HG03039 (cell line): ENCODE data around the gene SLC29A4.
"Not testable (repeated sequence)": the region's sequence is repeated elsewhere in the genome, so short reads cannot be mapped to it uniquely, and the experiment has no call there.

ENCODE experiments used
- ATAC-seq: cut with Tn5 transposase; IDR thresholded peaks from one replicate; pipeline ENCODE4 v1.9.1; 2021; ENCODE audit warnings: mild to moderate bottlenecking, moderate library complexity; ENCODE audit not compliant: unreplicated experiment

Gene SLC29A4

GRCh38 chr7:5320802-5321396 lies 38.2 kb downstream of the SLC29A4 start:
- ATAC-seq, result no peak

GRCh38 chr7:5322621-5323410 lies 40.1 kb downstream of the SLC29A4 start:
- ATAC-seq, result no peak

- not testable (repeated sequence) for ATAC-seq
These were observed 41.3 kb downstream of the SLC29A4 start for GRCh38 chr7:5323800-5324781.

- ATAC-seq, result no peak
These were observed 42.2 kb downstream of the SLC29A4 start for GRCh38 chr7:5324961-5325360.

GRCh38 chr7:5330288-5330687 lies 47.5 kb downstream of the SLC29A4 start:
- no peak for ATAC-seq

GRCh38 chr7:5332579-5332978 lies 49.8 kb downstream of the SLC29A4 start:
- ATAC-seq, result no peak

- ATAC-seq, result no peak
These were observed 50.6 kb downstream of the SLC29A4 start for GRCh38 chr7:5333121-5334045.

GRCh38 chr7:5334671-5335070 lies 51.9 kb downstream of the SLC29A4 start:
- ATAC-seq, result no peak

- no peak for ATAC-seq
These were observed 54.3 kb downstream of the SLC29A4 start for GRCh38 chr7:5337047-5337446.

GRCh38 chr7:5339955-5340354 lies 57.2 kb downstream of the SLC29A4 start:
- ATAC-seq, result no peak

- ATAC-seq, result no peak
These were observed 59.9 kb downstream of the SLC29A4 start for GRCh38 chr7:5342631-5343030.

GRCh38 chr7:5343884-5344283 lies 61.1 kb downstream of the SLC29A4 start:
- ATAC-seq, result no peak

GRCh38 chr7:5344342-5344741 lies 61.6 kb downstream of the SLC29A4 start:
- no peak for ATAC-seq

- no peak for ATAC-seq
These were observed 62.4 kb downstream of the SLC29A4 start for GRCh38 chr7:5345171-5345570.

GRCh38 chr7:5345671-5346070 lies 62.9 kb downstream of the SLC29A4 start:
- ATAC-seq, result no peak

GRCh38 chr7:5348134-5349004 lies 65.6 kb downstream of the SLC29A4 start:
- no peak for ATAC-seq

GRCh38 chr7:5349005-5349380 lies 66.2 kb downstream of the SLC29A4 start:
- no peak for ATAC-seq

GRCh38 chr7:5349437-5350173 lies 66.9 kb downstream of the SLC29A4 start:
- no peak for ATAC-seq

GRCh38 chr7:5350174-5350463 lies 67.4 kb downstream of the SLC29A4 start:
- no peak for ATAC-seq
